Gastroesophageal sphincter (tissue), 4 donors: ENCODE results near the gene SLC36A4. TPM values are rescaled to one million over a fixed set of nuclear protein-coding genes. Genes with fewer than 3 reads are reported as not detected.
A peak's percentile ranks its signal among the peaks of the same experiment; 100 is the strongest.

ENCODE experiments used
- ATAC-seq: fragments of 150-250 bp; one replicate; pipeline ENCODE4 v1.9.1; 2016; ENCODE audit warnings: mild to moderate bottlenecking, moderate library complexity
- H3K27ac ChIP-seq, 4 donors: fragments of 200-600 bp; sonication (generic) in 3 of 4; 1 replicate in 3 of 4; 2 replicates in 1 of 4; pipeline ENCODE4 v1.5.1; 2016 to 2019
- H3K27me3 ChIP-seq: fragments of 200-600 bp; sonication (generic); one replicate; pipeline ENCODE4 v1.5.1; 2019
- H3K36me3 ChIP-seq, 2 donors: fragments of 200-600 bp; sonication (generic); one replicate each; pipeline ENCODE4 v1.5.1; 2019; ENCODE audit warnings: control low read depth in 1 of 2
- H3K4me1 ChIP-seq, 3 donors: fragments of 200-600 bp; sonication (generic); 1 replicate in 2 of 3; 2 replicates in 1 of 3; pipeline ENCODE4 v1.5.1; 2016 to 2019; ENCODE audit warnings: control low read depth in 2 of 3
- H3K4me3 ChIP-seq, 2 donors: fragments of 200-600 bp; sonication (generic); one replicate each; pipeline ENCODE4 v1.5.1; 2019; ENCODE audit warnings: mild to moderate bottlenecking in 1 of 2, moderate library complexity in 1 of 2
- H3K9me3 ChIP-seq, 3 donors: fragments of 200-600 bp; sonication (generic); one replicate each; pipeline ENCODE4 v1.5.1; 2017 to 2019; ENCODE audit warnings: control low read depth in 2 of 3
- CTCF ChIP-seq, 4 experiments: fragments of 200-600 bp in 2 of 4; fragments of 450-650 bp in 2 of 4; sonication (generic) in 1 of 4; IDR thresholded peaks; one replicate each; pipeline ENCODE4 v1.5.1; 2017 to 2019; ENCODE audit warnings: antibody characterized with exemption in 4 of 4, mild to moderate bottlenecking in 2 of 4, moderate library complexity in 2 of 4
- EP300 ChIP-seq: sonication (generic); formaldehyde crosslinking; IDR thresholded peaks from one replicate; pipeline ENCODE4 v1.6.1; 2017; ENCODE audit warnings: antibody characterized with exemption, mild to moderate bottlenecking
- POLR2A ChIP-seq, 2 donors: fragments of 450-650 bp; IDR thresholded peaks; one replicate each; pipeline ENCODE4 v1.6.1; 2017; ENCODE audit warnings: antibody characterized with exemption in 2 of 2, mild to moderate bottlenecking in 2 of 2, moderate library complexity in 1 of 2
- POLR2AphosphoS5 ChIP-seq: sonication (generic); formaldehyde crosslinking; IDR thresholded peaks from one replicate; pipeline ENCODE4 v1.6.1; 2017; ENCODE audit warnings: antibody characterized with exemption
- WGBS, 2 donors: methylation state at CpG; one replicate each; pipeline ENCODE4 v1.1.5; 2018; ENCODE audit warnings: low coverage in 1 of 2; 5-methylcytosine and 5-hydroxymethylcytosine counted together
- total RNA-seq, 4 donors: library from RNA; depleted of rRNA; stranded (reverse); fragments of >200 nt; gene quantifications; one replicate each; pipeline ENCODE4 v1.1.0, GENCODE V29; 2016

Gene SLC36A4
- total RNA-seq, 4 donors from 2014 or later = 10.4 to 21.9 (median 18.9) TPM

GRCh38 chr11:93145390-93145915, 52.3 kb downstream of the SLC36A4 start:
- no peak for ATAC-seq
- Histone ChIP-seq H3K27me3 (no peaks in the 10 kb centered on the region), H3K9me3 (no peaks in the 10 kb centered on the region), H3K27ac (no peak overlapping the region), H3K4me3 (no peak overlapping the region), H3K4me1 (peaks cover 0 to 22% (median 0%) of the 10 kb centered on the region in 3 donors), H3K36me3 (peaks cover 0 to 14% of the 10 kb centered on the region in 2 donors)
- 59 to 70% methylated on average over 6 of the region's 6 CpGs for WGBS, 2 donors
- TF ChIP-seq CTCF (IDR thresholded peaks at IDR 0.05) (no peak), POLR2AphosphoS5 (no peak)

- ATAC-seq = no peak
- no peak overlapping the region for H3K4me3 ChIP-seq
Measured at GRCh38 chr11:93143800-93144199, 54.0 kb downstream of the SLC36A4 start.

GRCh38 chr11:93143186-93143585, 54.6 kb downstream of the SLC36A4 start:
- H3K4me1 ChIP-seq = peaks cover 0 to 22% (median 0%) of the 10 kb centered on the region in 3 donors
- H3K9me3 ChIP-seq = no peaks in the 10 kb centered on the region
- TF ChIP-seq EP300 (no peak), POLR2A (IDR thresholded peaks at IDR 0.05) (no peak), POLR2AphosphoS5 (no peak), CTCF (IDR thresholded peaks at IDR 0.05) (no peak)

More at GRCh38 chr11:93143800-93144199, 54.0 kb downstream of the SLC36A4 start:
- Histone ChIP-seq H3K36me3 (peaks cover 0 to 14% of the 10 kb centered on the region in 2 donors), H3K27me3 (no peaks in the 10 kb centered on the region), H3K27ac (no peak overlapping the region), H3K9me3 (no peaks in the 10 kb centered on the region), H3K4me1 (peaks cover 0 to 22% (median 0%) of the 10 kb centered on the region in 3 donors)
- TF ChIP-seq EP300 (no peak), POLR2AphosphoS5 (no peak), CTCF (IDR thresholded peaks at IDR 0.05) (no peak), POLR2A (IDR thresholded peaks at IDR 0.05) (no peak)

GRCh38 chr11:93133488-93134109, 64.2 kb downstream of the SLC36A4 start:
- WGBS, 2 donors = 73 to 77% methylated on average over 4 of the region's 4 CpGs
- Histone ChIP-seq H3K9me3 (no peaks in the 10 kb centered on the region), H3K36me3 (no peaks in the 10 kb centered on the region), H3K27me3 (no peaks in the 10 kb centered on the region), H3K4me3 (no peak overlapping the region), H3K27ac (no peak overlapping the region), H3K4me1 (no peaks in the 10 kb centered on the region)
- ATAC-seq = no peak
- TF ChIP-seq POLR2A (IDR thresholded peaks at IDR 0.05) (no peak), POLR2AphosphoS5 (no peak), EP300 (no peak), CTCF (IDR thresholded peaks at IDR 0.05) (peak in 1 of 4 experiments; percentile 6)

More at GRCh38 chr11:93143186-93143585, 54.6 kb downstream of the SLC36A4 start:
- no peak overlapping the region for H3K27ac ChIP-seq
- peaks cover 0 to 8% of the 10 kb centered on the region in 2 donors for H3K36me3 ChIP-seq
- H3K27me3 ChIP-seq = no peaks in the 10 kb centered on the region
- no peak overlapping the region for H3K4me3 ChIP-seq
- ATAC-seq = no peak

GRCh38 chr11:93132836-93133235, 65.0 kb downstream of the SLC36A4 start:
- Histone ChIP-seq H3K27ac (no peak overlapping the region), H3K4me3 (no peak overlapping the region), H3K9me3 (no peaks in the 10 kb centered on the region), H3K36me3 (no peaks in the 10 kb centered on the region), H3K4me1 (no peaks in the 10 kb centered on the region), H3K27me3 (no peaks in the 10 kb centered on the region)
- TF ChIP-seq CTCF (IDR thresholded peaks at IDR 0.05) = no peak
- no peak for TF ChIP-seq POLR2AphosphoS5
- no peak for TF ChIP-seq EP300
- no peak for TF ChIP-seq POLR2A (IDR thresholded peaks at IDR 0.05)
- 22 to 77% methylated on average over 1 of the region's 1 CpG for WGBS, 2 donors
- ATAC-seq = no peak
